ENCODE results near the gene ZBTB21. TPM values are rescaled to one million over a fixed set of nuclear protein-coding genes. Genes with fewer than 3 reads are reported as not detected.
A peak's percentile ranks its signal among the peaks of the same experiment; 100 is the strongest.

ZBTB21 gene
- total and polyA plus RNA-seq, 2 experiments from 2014 or later = 10.0 to 11.0 TPM

DNA sequence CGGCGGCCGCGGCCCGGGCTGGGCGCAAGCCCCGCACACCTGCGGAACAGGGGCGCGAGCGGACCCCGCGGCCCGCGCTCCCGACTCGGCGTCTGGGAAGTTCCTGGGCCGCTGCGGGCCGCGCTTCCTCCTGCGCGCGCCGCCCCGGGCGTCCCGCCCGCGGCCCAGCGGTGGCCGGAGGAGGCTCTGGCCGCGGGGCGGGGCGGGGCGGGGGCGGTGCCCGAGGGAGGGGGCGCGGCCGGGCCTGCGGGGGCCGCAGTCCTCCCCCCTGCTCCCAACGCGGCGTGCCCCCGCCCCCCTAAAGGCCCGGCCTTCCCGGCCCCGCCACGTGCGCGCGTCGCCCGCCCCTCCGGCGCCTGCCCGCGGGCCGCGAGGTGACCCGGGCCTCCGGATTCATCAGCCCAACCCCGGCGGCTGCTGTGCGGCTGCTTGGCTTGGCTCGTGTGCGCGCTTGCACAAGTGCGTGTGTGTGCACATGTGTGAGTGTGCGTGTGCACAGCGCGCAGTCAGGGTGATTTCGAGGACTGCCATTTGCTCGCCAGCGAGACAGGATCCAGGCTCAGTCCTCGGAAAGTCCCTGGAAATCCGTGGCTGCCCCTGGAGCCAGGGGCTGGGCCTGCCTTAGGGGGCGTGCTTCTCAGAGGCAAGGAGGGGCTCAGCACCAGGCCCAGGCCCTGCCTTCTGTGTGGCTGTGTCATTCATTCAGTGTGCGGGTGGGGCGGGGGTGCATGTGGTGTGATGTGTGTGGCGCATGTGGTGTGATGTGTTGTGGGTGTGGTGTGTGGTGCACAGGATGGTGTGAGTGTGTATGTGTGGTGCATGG is 56.1 kb downstream of the ZBTB21 start, which contains the start of gene C2CD2:
TSS of gene C2CD2 (minus strand) at position 188 of the 823 bp plus-strand sequence. CDS start 370 bp downstream, outside the sequence.
- Histone ChIP-seq H2AFZ (peak within 1 kb of the TSS; percentile 93), H4K20me1 (replicated peaks; ENCODE audit: insufficient read depth) (peaks cover 10% of the 10 kb centered on the region; the same call in 1 of the 2 replicates), H3K4me1 (ENCODE audit: insufficient read depth) (peaks cover 27% of the 10 kb centered on the region), H3K4me3 (peak within 1 kb of the TSS; percentile 66), H3K4me2 (peak within 1 kb of the TSS; percentile 90), H3K27me3 (ENCODE audit: insufficient read depth) (peaks cover 15% of the 10 kb centered on the region), H3K27ac (ENCODE audit: low read depth) (no peak within 1 kb of the TSS), H3K79me2 (replicated peaks; ENCODE audit: insufficient read depth) (peaks cover 23% of the 10 kb centered on the region), H3K36me3 (ENCODE audit: insufficient read depth) (no peaks in the 10 kb centered on the region), H3F3A (replicated peaks; ENCODE audit: low read depth) (0 out of 2 replicates have a peak, but pooled peaks cover 8% of the 10 kb centered on the region), H3K9me2 (ENCODE audit: insufficient read depth) (no peaks in the 10 kb centered on the region)
- no peak for TF ChIP-seq EZH2phosphoT487 (IDR thresholded peaks at IDR 0.05; ENCODE audit: unreplicated experiment)
- TF ChIP-seq, protein P1, sequence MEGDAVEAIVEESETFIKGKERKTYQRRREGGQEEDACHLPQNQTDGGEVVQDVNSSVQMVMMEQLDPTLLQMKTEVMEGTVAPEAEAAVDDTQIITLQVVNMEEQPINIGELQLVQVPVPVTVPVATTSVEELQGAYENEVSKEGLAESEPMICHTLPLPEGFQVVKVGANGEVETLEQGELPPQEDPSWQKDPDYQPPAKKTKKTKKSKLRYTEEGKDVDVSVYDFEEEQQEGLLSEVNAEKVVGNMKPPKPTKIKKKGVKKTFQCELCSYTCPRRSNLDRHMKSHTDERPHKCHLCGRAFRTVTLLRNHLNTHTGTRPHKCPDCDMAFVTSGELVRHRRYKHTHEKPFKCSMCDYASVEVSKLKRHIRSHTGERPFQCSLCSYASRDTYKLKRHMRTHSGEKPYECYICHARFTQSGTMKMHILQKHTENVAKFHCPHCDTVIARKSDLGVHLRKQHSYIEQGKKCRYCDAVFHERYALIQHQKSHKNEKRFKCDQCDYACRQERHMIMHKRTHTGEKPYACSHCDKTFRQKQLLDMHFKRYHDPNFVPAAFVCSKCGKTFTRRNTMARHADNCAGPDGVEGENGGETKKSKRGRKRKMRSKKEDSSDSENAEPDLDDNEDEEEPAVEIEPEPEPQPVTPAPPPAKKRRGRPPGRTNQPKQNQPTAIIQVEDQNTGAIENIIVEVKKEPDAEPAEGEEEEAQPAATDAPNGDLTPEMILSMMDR (conservative IDR thresholded peaks at IDR 0.05; ENCODE audit: low read depth in 2 of 2) = peak in 1 of 2 experiments; percentile 13; a peak in 1 of 4 replicates
- TF ChIP-seq CREB1 (CRISPR knock-in tag; IDR thresholded peaks at IDR 0.05; ENCODE audit: low read depth) = no peak
- no peak for TF ChIP-seq ZNF331 (CRISPR knock-in tag; IDR thresholded peaks at IDR 0.05; ENCODE audit: low read depth)
- TF ChIP-seq STAT1 (IDR thresholded peaks at IDR 0.05; ENCODE audit: unreplicated experiment) = no peak
- TF ChIP-seq, protein P2, sequence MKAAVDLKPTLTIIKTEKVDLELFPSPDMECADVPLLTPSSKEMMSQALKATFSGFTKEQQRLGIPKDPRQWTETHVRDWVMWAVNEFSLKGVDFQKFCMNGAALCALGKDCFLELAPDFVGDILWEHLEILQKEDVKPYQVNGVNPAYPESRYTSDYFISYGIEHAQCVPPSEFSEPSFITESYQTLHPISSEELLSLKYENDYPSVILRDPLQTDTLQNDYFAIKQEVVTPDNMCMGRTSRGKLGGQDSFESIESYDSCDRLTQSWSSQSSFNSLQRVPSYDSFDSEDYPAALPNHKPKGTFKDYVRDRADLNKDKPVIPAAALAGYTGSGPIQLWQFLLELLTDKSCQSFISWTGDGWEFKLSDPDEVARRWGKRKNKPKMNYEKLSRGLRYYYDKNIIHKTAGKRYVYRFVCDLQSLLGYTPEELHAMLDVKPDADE (IDR thresholded peaks at IDR 0.05) = no peak
- no peak for TF ChIP-seq EZH2 (IDR thresholded peaks at IDR 0.05; ENCODE audit: low read depth, unreplicated experiment)
- peak; percentile 4; the same call in 1 of the 2 replicates for TF ChIP-seq POLR2AphosphoS5 (IDR thresholded peaks at IDR 0.05; ENCODE audit: low read depth)
- ATAC-seq = peak; percentile 71
- H3K4me3 Mint-ChIP-seq = peak within 1 kb of the TSS; percentile 70
- no peak within 1 kb of the TSS for H3K27ac Mint-ChIP-seq
- H3K9me3 Mint-ChIP-seq = no peaks in the 10 kb centered on the region
- H3K36me3 Mint-ChIP-seq (ENCODE audit: low read depth) = peaks cover 4% of the 10 kb centered on the region; the same call in 2 of the 3 replicates
- H3K4me1 Mint-ChIP-seq = peaks cover 38% of the 10 kb centered on the region
- H3K27me3 Mint-ChIP-seq (ENCODE audit: insufficient read depth, low read depth, poor library complexity) = peaks cover 23% of the 10 kb centered on the region
- peak; percentile 78 for DNase-seq (ENCODE audit: low spot score)

DNA sequence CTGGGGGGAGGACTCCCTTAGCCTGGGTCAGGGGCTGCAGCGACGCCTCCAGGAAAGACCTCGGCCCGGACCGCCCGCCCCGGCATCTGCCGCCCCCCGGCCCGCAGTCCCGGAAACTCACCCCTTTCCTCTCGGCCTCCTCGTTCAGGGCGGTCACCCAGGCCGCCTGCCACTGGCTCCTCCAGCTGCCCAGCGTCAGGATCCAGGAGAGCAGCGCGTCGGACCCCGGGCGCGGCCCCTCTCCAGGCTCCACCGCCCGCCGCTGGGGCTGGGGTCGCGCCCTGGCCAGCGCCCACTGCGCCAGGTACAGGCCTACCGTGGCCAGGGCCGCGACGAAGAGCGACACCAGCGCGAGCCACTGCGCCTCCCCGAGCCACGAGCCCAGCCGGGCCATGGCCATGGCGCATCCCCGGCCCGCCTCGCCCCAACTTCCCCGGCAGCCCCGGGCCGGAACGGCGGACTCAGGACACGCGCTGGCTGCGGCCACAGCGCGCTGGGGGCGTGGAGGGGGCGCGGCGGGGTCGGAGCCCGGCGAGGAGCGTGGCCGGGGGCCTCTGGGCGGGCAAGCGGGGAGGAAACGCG is 56.8 kb downstream of the ZBTB21 start:
- Mint-ChIP-seq H3K27ac (no peak overlapping the region), H3K4me1 (peaks cover 40% of the 10 kb centered on the region), H3K27me3 (ENCODE audit: insufficient read depth, low read depth, poor library complexity) (peaks cover 25% of the 10 kb centered on the region), H3K4me3 (peak overlapping the region; percentile 70), H3K9me3 (no peaks in the 10 kb centered on the region), H3K36me3 (ENCODE audit: low read depth) (peaks cover 4% of the 10 kb centered on the region; the same call in 2 of the 3 replicates)
- DNase-seq (ENCODE audit: low spot score) (peak; percentile 32), ATAC-seq (peak; percentile 12)
- Histone ChIP-seq H4K20me1 (replicated peaks; ENCODE audit: insufficient read depth) (peaks cover 10% of the 10 kb centered on the region; the same call in 1 of the 2 replicates), H3K36me3 (ENCODE audit: insufficient read depth) (no peaks in the 10 kb centered on the region), H3K27ac (ENCODE audit: low read depth) (no peak overlapping the region), H3K27me3 (ENCODE audit: insufficient read depth) (peaks cover 15% of the 10 kb centered on the region), H2AFZ (peak overlapping the region; percentile 10; the same call in 1 of the 2 replicates), H3F3A (replicated peaks; ENCODE audit: low read depth) (0 out of 2 replicates have a peak, but pooled peaks cover 8% of the 10 kb centered on the region), H3K4me2 (peak overlapping the region; percentile 90), H3K4me3 (peak overlapping the region; percentile 66), H3K79me2 (replicated peaks; ENCODE audit: insufficient read depth) (peaks cover 29% of the 10 kb centered on the region), H3K9me2 (ENCODE audit: insufficient read depth) (no peaks in the 10 kb centered on the region), H3K4me1 (ENCODE audit: insufficient read depth) (peaks cover 27% of the 10 kb centered on the region)
- TF ChIP-seq POLR2AphosphoS5 (IDR thresholded peaks at IDR 0.05; ENCODE audit: low read depth) = no peak
- TF ChIP-seq, protein P1 (conservative IDR thresholded peaks at IDR 0.05; ENCODE audit: low read depth in 2 of 2) = peak in 1 of 2 experiments; percentile 5; a peak in 1 of 4 replicates
